ENCODE measurements around the gene AKAP5. TPM values are rescaled to one million over a fixed set of nuclear protein-coding genes. Genes with fewer than 3 reads are reported as not detected.

The AKAP5 gene
- total RNA-seq, 1 donor from 2014 or later, result 1.1 TPM

- Mint-ChIP-seq H3K27ac (peak overlapping the region; percentile 93), H3K36me3 (ENCODE audit: insufficient read depth) (no peaks in the 10 kb centered on the region), H3K27me3 (no peaks in the 10 kb centered on the region), H3K9me3 (ENCODE audit: low read depth) (no peaks in the 10 kb centered on the region), H3K4me1 (ENCODE audit: low read depth) (peaks cover 32% of the 10 kb centered on the region), H3K4me3 (ENCODE audit: low read depth) (peak overlapping the region; percentile 77)
- TF ChIP-seq CTCF (IDR thresholded peaks at IDR 0.05; ENCODE audit: unreplicated experiment), result no peak
- DNase-seq (ENCODE audit: low spot score, unreplicated experiment), result no peak
Measured at GRCh38 chr14:64502456-64502855, 37.2 kb downstream of the AKAP5 start.

GRCh38 chr14:64502887-64503433 lies 37.7 kb downstream of the AKAP5 start:
- H3K4me1 Mint-ChIP-seq (ENCODE audit: low read depth), result peaks cover 35% of the 10 kb centered on the region
- no peak for DNase-seq (ENCODE audit: low spot score, unreplicated experiment)
- H3K4me3 Mint-ChIP-seq (ENCODE audit: low read depth), result peak overlapping the region; percentile 77
- H3K36me3 Mint-ChIP-seq (ENCODE audit: insufficient read depth), result no peaks in the 10 kb centered on the region
- H3K27me3 Mint-ChIP-seq, result no peaks in the 10 kb centered on the region
- H3K27ac Mint-ChIP-seq, result peak overlapping the region; percentile 97
- no peaks in the 10 kb centered on the region for H3K9me3 Mint-ChIP-seq (ENCODE audit: low read depth)
- TF ChIP-seq CTCF (IDR thresholded peaks at IDR 0.05; ENCODE audit: unreplicated experiment), result no peak

GRCh38 chr14:64503434-64504309 lies 38.4 kb downstream of the AKAP5 start, which contains the start of gene ZBTB25:
Gene ZBTB25, minus strand, starts transcription at chr14:64503838. Its CDS starts 13,305 bp downstream, at chr14:64490533.
- Mint-ChIP-seq H3K36me3 (ENCODE audit: insufficient read depth) (no peaks in the 10 kb centered on the region), H3K27me3 (no peaks in the 10 kb centered on the region), H3K27ac (peak within 1 kb of the TSS; percentile 100), H3K4me3 (ENCODE audit: low read depth) (peak within 1 kb of the TSS; percentile 77), H3K4me1 (ENCODE audit: low read depth) (peaks cover 37% of the 10 kb centered on the region), H3K9me3 (ENCODE audit: low read depth) (no peaks in the 10 kb centered on the region)
- peak; percentile 91 for DNase-seq (ENCODE audit: low spot score, unreplicated experiment)
- TF ChIP-seq CTCF (IDR thresholded peaks at IDR 0.05; ENCODE audit: unreplicated experiment), result no peak

- DNase-seq (ENCODE audit: low spot score, unreplicated experiment), result peak; percentile 76
- no peaks in the 10 kb centered on the region for H3K9me3 Mint-ChIP-seq (ENCODE audit: low read depth)
- TF ChIP-seq CTCF (IDR thresholded peaks at IDR 0.05; ENCODE audit: unreplicated experiment), result no peak
- H3K27ac Mint-ChIP-seq, result peak within 1 kb of the TSS; percentile 100
- H3K36me3 Mint-ChIP-seq (ENCODE audit: insufficient read depth), result no peaks in the 10 kb centered on the region
- H3K4me3 Mint-ChIP-seq (ENCODE audit: low read depth), result peak within 1 kb of the TSS; percentile 77
- peaks cover 43% of the 10 kb centered on the region for H3K4me1 Mint-ChIP-seq (ENCODE audit: low read depth)
- no peaks in the 10 kb centered on the region for H3K27me3 Mint-ChIP-seq
Measured at GRCh38 chr14:64504310-64504896, 39.1 kb downstream of the AKAP5 start, which contains the start of gene ZBTB1. Gene ZBTB1, plus strand, starts transcription at chr14:64504770. Its CDS starts 16,735 bp downstream, at chr14:64521505.

Measured in progenitor cell of endocrine pancreas (in vitro differentiated cells).